Left ventricle myocardium inferior (tissue), 1 donor: ENCODE results near the gene KIAA0513. TPM values are rescaled to one million over a fixed set of nuclear protein-coding genes. Genes with fewer than 3 reads are reported as not detected.

Experiments used
- DNase-seq: peaks from one replicate; pipeline ENCODE4 v3.0.0-alpha.2; 2020
- H3K27ac ChIP-seq: fragments of 200-600 bp; replicated peaks from 2 replicates; pipeline ENCODE4 v1.8.0; 2021
- H3K27me3 ChIP-seq: fragments of 200-600 bp; 2 replicates; pipeline ENCODE4 v1.8.0; 2021; ENCODE audit warnings: low read depth
- H3K36me3 ChIP-seq: fragments of 200-600 bp; 2 replicates; pipeline ENCODE4 v1.8.0; 2021
- H3K4me1 ChIP-seq: fragments of 200-600 bp; 2 replicates; pipeline ENCODE4 v1.8.0; 2021
- H3K4me3 ChIP-seq: fragments of 200-600 bp; 2 replicates; pipeline ENCODE4 v1.8.0; 2021; ENCODE audit warnings: mild to moderate bottlenecking, moderate library complexity
- H3K9me3 ChIP-seq: fragments of 200-600 bp; replicated peaks from 2 replicates; pipeline ENCODE4 v1.8.0; 2021
- CTCF ChIP-seq: fragments of 200-600 bp; IDR thresholded peaks from 2 replicates; pipeline ENCODE4 v1.8.0; 2021; ENCODE audit warnings: antibody characterized with exemption, mild to moderate bottlenecking, borderline replicate concordance
- intact Hi-C: fragments of 100-400 bp; cut with micrococcal nuclease; formaldehyde crosslinking; loops from one replicate; pipeline ENCODE4 v1.11.0; 2022
- long read RNA-seq: library from polyadenylated mRNA; unstranded; transcript quantifications from one replicate; pipeline ENCODE4 v2.0.0, GENCODE V29; 2021
- total RNA-seq: library from RNA; stranded (reverse); fragmentation: NEBNext Ultra II Directional; extraction: Animal tissue kit (Norgen Biotek cat#: 25700); gene quantifications from one replicate; pipeline ENCODE4 v1.2.1, GENCODE V29; 2021
- donor health status: DM: no; HTN: yes; CAD: no; lungs with severe emphysema.

The KIAA0513 gene
- 10.0 TPM for total RNA-seq
- long read RNA-seq, full-length matches to known transcripts: 3 of 16 reads
- long read RNA-seq, partial matches to known transcripts: 1 of 16 reads
- long read RNA-seq, other reads (novel, unspliced or antisense): 12 of 16 reads

DNA sequence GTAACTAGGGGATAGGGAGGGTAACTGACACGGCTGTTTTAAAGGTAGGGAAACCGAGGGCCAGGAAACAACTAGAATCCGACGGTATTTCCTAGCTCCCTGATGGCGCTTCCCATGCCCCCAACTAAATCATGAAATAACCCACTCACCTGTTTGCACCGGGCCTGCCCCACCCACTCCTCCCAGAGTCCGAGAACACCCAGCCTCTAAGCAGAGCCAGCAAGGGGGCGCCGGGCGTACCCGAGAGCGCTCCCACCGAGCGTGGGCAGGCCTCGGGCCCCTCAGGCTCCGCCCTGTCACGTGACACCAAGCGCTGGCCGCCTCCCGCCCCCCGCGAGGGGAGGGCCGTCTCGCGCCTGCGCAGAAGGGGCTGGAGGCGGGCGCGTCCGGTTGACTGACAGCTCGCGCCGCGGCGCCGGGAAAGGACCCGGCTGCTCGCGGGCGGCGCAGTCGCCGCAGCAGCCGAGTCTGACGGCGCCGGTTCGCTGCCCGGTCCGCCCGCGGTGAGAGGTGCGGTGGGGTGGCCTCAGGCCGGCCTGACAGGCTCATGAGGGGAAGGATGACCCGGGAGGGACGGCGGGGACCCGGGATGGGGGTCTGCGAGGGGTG, at the start of gene KIAA0513:
Gene KIAA0513, plus strand, starts transcription at position 447 of the 609 bp plus-strand sequence. CDS start 39,277 bp downstream, outside the sequence.
- peak within 1 kb of the TSS; percentile 86 for H3K4me3 ChIP-seq
- TF ChIP-seq CTCF: peak; percentile 29
- no peaks in the 10 kb centered on the region for H3K36me3 ChIP-seq
- peaks cover 6% of the 10 kb centered on the region for H3K9me3 ChIP-seq
- H3K4me1 ChIP-seq: peaks cover 32% of the 10 kb centered on the region
- intact Hi-C loops: no loop called here
- DNase-seq: peak; percentile 93
- H3K27ac ChIP-seq: peak within 1 kb of the TSS; percentile 77
- no peaks in the 10 kb centered on the region for H3K27me3 ChIP-seq

- Histone ChIP-seq H3K4me1 (peaks cover 25% of the 10 kb centered on the region), H3K27ac (no peak overlapping the region), H3K27me3 (no peaks in the 10 kb centered on the region), H3K36me3 (peaks cover 80% of the 10 kb centered on the region), H3K4me3 (no peak overlapping the region), H3K9me3 (no peaks in the 10 kb centered on the region)
- no peak for TF ChIP-seq CTCF
- no peak for DNase-seq
- intact Hi-C loops: no loop called here
These were observed 48.1 kb upstream of the KIAA0513 start for GRCh38 chr16:84979516-84979915.

GRCh38 chr16:84982434-84982833, 45.2 kb upstream of the KIAA0513 start:
- peaks cover 76% of the 10 kb centered on the region for H3K36me3 ChIP-seq
- no peak overlapping the region for H3K4me3 ChIP-seq
- intact Hi-C loops: no loop called here
- H3K27ac ChIP-seq: no peak overlapping the region
- no peaks in the 10 kb centered on the region for H3K9me3 ChIP-seq
- peaks cover 20% of the 10 kb centered on the region for H3K4me1 ChIP-seq
- peak; percentile 35 for TF ChIP-seq CTCF
- no peak for DNase-seq
- no peaks in the 10 kb centered on the region for H3K27me3 ChIP-seq

DNA sequence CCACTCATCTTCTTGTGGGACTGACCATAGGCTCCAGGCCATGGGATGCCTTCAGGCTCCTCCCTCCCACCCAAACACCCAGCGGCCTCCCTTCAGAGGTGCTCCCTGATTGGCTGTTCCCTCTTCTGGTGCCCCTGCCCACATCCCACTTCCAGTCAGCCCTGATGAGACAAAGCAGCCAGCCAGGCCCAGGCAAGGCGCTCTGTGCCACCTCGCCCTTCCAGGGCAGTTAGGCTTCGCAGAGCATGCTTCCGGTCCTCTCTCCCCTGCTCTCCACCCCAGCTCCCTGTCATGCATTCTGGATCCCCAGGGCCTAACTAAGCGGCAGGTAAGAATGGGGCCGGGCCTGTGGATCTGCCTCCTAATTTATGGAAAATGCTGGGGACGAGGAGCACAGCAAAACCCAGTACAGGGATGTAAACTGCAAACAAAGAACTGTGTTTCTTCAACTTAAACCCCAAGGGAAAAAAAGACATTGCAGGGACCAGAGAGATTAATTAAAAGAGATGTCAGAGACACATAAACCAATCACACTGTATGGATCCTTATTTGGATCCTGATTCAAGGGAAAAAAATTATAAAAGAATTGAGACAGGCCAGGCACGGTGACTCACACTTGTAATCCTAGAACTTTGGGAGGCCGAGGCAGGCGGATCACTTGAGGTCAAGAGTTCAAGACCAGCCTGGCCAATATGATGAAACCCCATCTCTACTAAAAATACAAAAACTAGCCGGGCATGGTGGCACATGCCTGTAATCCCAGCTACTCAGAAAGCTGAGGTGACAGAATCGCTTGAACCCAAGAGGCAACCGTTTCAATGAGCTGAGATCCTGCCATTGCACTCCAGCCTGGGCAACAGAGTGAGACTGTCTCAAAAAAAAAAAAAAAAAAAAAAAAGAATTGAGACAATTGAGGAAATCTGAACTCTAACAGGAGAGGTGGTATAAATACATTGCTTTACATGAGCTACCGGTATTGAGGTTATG, 42.2 kb upstream of the KIAA0513 start:
- H3K4me1 ChIP-seq: peaks cover 15% of the 10 kb centered on the region
- H3K36me3 ChIP-seq: peaks cover 76% of the 10 kb centered on the region
- no peaks in the 10 kb centered on the region for H3K27me3 ChIP-seq
- no peak for TF ChIP-seq CTCF
- no peaks in the 10 kb centered on the region for H3K9me3 ChIP-seq
- intact Hi-C loops: no loop called here
- H3K4me3 ChIP-seq: no peak overlapping the region
- no peak for DNase-seq
- no peak overlapping the region for H3K27ac ChIP-seq

DNA sequence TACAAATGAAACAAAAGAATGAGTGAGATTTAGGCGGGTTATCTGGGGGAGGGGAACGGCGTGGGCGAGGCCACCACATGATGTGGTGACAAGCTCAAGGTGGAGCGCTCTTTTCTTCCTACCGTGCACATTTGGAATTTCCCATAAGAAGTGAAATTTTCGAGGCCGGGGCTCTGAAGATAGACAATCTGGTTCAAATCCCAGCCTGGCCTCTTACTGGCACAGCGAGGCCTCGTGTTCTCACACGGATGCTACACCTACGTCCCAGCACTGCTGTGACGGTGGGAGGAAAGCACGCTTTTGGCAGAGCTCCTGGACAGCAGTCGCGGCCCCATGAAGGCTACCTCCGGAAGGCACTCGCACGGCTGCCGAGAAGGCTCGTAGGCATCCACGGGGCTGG, 41.5 kb upstream of the KIAA0513 start:
- intact Hi-C loops: no loop called here
- no peak for DNase-seq

More for the DNA sequence above, 41.5 kb upstream of the KIAA0513 start:
- Histone ChIP-seq H3K27ac (no peak overlapping the region), H3K4me3 (no peak overlapping the region), H3K9me3 (no peaks in the 10 kb centered on the region), H3K36me3 (peaks cover 76% of the 10 kb centered on the region), H3K4me1 (peaks cover 15% of the 10 kb centered on the region), H3K27me3 (no peaks in the 10 kb centered on the region)
- TF ChIP-seq CTCF: no peak
